Measurements from ENCODE around the gene PSTPIP2. TPM values are rescaled to one million over a fixed set of nuclear protein-coding genes. Genes with fewer than 3 reads are reported as not detected.

PSTPIP2 gene
- total and polyA plus RNA-seq, 2 of the 13 experiments (the other 11 are each of a cell fraction or from before 2014, with no cell fraction given) = 0.25 to 0.27 TPM

GRCh38 chr18:46051731-46052461, 20.2 kb downstream of the PSTPIP2 start (continued):
- TF ChIP-seq CBX5 (CRISPR knock-in tag; IDR thresholded peaks at IDR 0.05; ENCODE audit: borderline replicate concordance) = 0 out of 2 replicates have a peak, but pooled peaks have one; percentile 29
- TF ChIP-seq HOXA3 (CRISPR knock-in tag; IDR thresholded peaks at IDR 0.05) = peak; percentile 47; the same call in 1 of the 2 replicates
- peak; percentile 40; the same call in 1 of the 2 replicates for TF ChIP-seq THAP11 (CRISPR knock-in tag; IDR thresholded peaks at IDR 0.05)
- TF ChIP-seq FLYWCH1 (CRISPR knock-in tag; IDR thresholded peaks at IDR 0.05) = no peak
- TF ChIP-seq ZNF772 (CRISPR knock-in tag; IDR thresholded peaks at IDR 0.05) = peak; percentile 55; the same call in 1 of the 2 replicates
- TF ChIP-seq ZNF552 (CRISPR knock-in tag; IDR thresholded peaks at IDR 0.05; ENCODE audit: borderline replicate concordance) = no peak
- TF ChIP-seq MYPOP (CRISPR knock-in tag; IDR thresholded peaks at IDR 0.05) = no peak
- no peak for TF ChIP-seq MAZ (IDR thresholded peaks at IDR 0.05; ENCODE audit: borderline replicate concordance, low read depth, low read length)
- 0 out of 2 replicates have a peak, but pooled peaks have one; percentile 29 for TF ChIP-seq MAZ (CRISPR knock-in tag; IDR thresholded peaks at IDR 0.05; ENCODE audit: low read depth)
- peak; percentile 51; the same call in 1 of the 2 replicates for TF ChIP-seq ZNF878 (CRISPR knock-in tag; IDR thresholded peaks at IDR 0.05)
- no peak for TF ChIP-seq THYN1 (CRISPR knock-in tag; IDR thresholded peaks at IDR 0.05; ENCODE audit: borderline replicate concordance, low read depth)
- TF ChIP-seq DZIP1 (CRISPR knock-in tag; IDR thresholded peaks at IDR 0.05) = no peak
- no peak for TF ChIP-seq PBX2 (CRISPR knock-in tag; IDR thresholded peaks at IDR 0.05)
- TF ChIP-seq ZNF350 (CRISPR knock-in tag; IDR thresholded peaks at IDR 0.05; ENCODE audit: borderline replicate concordance, low read depth) = no peak
- no peak for TF ChIP-seq ZNF34 (CRISPR knock-in tag; IDR thresholded peaks at IDR 0.05; ENCODE audit: borderline replicate concordance)
- TF ChIP-seq PHF21A (CRISPR knock-in tag; IDR thresholded peaks at IDR 0.05) = peak; percentile 64; the same call in 1 of the 2 replicates
- no peak for TF ChIP-seq ZNF256 (CRISPR knock-in tag; conservative IDR thresholded peaks at IDR 0.05)
- TF ChIP-seq POLR2AphosphoS5 (IDR thresholded peaks at IDR 0.05; ENCODE audit: low read depth, low read length) = no peak
- TF ChIP-seq ZNF468 (CRISPR knock-in tag; IDR thresholded peaks at IDR 0.05) = no peak
- 0 out of 2 replicates have a peak, but pooled peaks have one; percentile 37 for TF ChIP-seq SMAD3 (CRISPR knock-in tag; IDR thresholded peaks at IDR 0.05)

All from HepG2 (cell line).